ENCODE measurements around the gene LMNTD2.

- TF ChIP-seq EZH2 (IDR thresholded peaks at IDR 0.05; ENCODE audit: insufficient read depth, poor library complexity, severe bottlenecking) (no peak), EZH2phosphoT487 (IDR thresholded peaks at IDR 0.05; ENCODE audit: insufficient read depth, low read depth) (no peak)
Observed at GRCh38 chr11:521177-521688, 39.3 kb downstream of the LMNTD2 start.

Data from GM23248 (cell line).